Mesodermal cell (in vitro differentiated cells): ENCODE results near the gene LHX3.

ENCODE experiments used
- H3K27ac ChIP-seq: 2 replicates; pipeline ENCODE4 v1.7.0; 2013; ENCODE audit warnings: mild to moderate bottlenecking, low read depth, low read length, moderate library complexity; ENCODE audit not compliant: severe bottlenecking
- H3K36me3 ChIP-seq: 2 replicates; pipeline ENCODE4 v1.7.1; 2013; ENCODE audit warnings: mild to moderate bottlenecking, low read length, moderate library complexity; ENCODE audit not compliant: control insufficient read depth, insufficient read depth
- H3K4me1 ChIP-seq: one replicate; pipeline ENCODE4 v1.7.1; 2013; ENCODE audit warnings: mild to moderate bottlenecking, low read length; ENCODE audit not compliant: insufficient read depth, control insufficient read depth, poor library complexity, severe bottlenecking
- H3K4me3 ChIP-seq: 2 replicates; pipeline ENCODE4 v1.7.0; 2013; ENCODE audit warnings: low read length, control low read depth, mild to moderate bottlenecking; ENCODE audit not compliant: insufficient read depth, poor library complexity, severe bottlenecking; ENCODE audit errors: extremely low read depth
- H3K9me3 ChIP-seq: 2 replicates; pipeline ENCODE4 v1.7.1; 2013; ENCODE audit warnings: mild to moderate bottlenecking, low read length, moderate library complexity; ENCODE audit not compliant: control insufficient read depth
- WGBS, 2 experiments: methylation state at CpG; one replicate each; pipeline ENCODE4 v1.1.5; 2013; ENCODE audit warnings: missing lambda C conversion rate in 2 of 2; ENCODE audit not compliant: insufficient coverage in 2 of 2; 5-methylcytosine and 5-hydroxymethylcytosine counted together

LHX3 gene

DNA sequence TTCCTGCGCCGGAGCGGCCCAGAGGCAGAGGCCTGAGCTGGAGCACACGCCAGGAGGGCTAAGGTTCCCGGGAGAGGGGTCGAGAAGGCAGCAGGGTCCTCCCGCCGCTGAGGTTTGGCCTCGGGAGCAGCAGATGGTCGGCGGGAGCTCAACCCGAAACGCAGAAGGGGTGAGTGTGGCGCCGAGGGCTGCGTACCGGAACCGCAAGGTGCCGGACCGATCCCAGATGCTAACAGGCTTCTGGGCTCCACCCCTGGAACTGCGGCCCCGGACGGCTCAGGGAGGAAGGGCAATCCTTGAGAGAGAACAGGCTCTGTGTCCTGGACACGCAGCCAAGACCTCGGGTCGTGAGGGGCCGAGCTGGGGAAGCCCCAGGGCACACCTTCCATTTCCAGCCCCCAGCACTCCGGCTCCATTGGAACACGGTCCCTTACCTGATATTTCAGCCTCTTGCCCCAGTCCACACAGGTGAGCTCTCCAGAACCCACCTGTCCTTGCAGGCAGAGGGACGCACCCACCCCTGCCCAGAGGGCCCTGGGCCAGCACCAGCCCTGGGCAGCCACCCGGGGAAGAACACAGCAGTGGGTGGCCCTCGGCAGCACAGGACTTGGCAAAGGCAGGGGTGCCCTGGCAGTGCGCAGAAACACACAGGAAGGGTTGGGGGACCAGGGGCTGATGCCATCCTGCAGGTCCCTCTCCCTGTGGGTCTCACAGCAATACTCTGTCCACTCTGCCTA, 1.4 kb downstream of the LHX3 start:
- Histone ChIP-seq H3K4me1 (peaks cover under 1% of the 10 kb centered on the region), H3K27ac (no peak overlapping the region), H3K9me3 (no peaks in the 10 kb centered on the region), H3K36me3 (peaks cover 2% of the 10 kb centered on the region), H3K4me3 (no peak overlapping the region)
- WGBS, 2 experiments = 23 to 26% methylated on average over 32 to 33 of the region's 33 CpGs

DNA sequence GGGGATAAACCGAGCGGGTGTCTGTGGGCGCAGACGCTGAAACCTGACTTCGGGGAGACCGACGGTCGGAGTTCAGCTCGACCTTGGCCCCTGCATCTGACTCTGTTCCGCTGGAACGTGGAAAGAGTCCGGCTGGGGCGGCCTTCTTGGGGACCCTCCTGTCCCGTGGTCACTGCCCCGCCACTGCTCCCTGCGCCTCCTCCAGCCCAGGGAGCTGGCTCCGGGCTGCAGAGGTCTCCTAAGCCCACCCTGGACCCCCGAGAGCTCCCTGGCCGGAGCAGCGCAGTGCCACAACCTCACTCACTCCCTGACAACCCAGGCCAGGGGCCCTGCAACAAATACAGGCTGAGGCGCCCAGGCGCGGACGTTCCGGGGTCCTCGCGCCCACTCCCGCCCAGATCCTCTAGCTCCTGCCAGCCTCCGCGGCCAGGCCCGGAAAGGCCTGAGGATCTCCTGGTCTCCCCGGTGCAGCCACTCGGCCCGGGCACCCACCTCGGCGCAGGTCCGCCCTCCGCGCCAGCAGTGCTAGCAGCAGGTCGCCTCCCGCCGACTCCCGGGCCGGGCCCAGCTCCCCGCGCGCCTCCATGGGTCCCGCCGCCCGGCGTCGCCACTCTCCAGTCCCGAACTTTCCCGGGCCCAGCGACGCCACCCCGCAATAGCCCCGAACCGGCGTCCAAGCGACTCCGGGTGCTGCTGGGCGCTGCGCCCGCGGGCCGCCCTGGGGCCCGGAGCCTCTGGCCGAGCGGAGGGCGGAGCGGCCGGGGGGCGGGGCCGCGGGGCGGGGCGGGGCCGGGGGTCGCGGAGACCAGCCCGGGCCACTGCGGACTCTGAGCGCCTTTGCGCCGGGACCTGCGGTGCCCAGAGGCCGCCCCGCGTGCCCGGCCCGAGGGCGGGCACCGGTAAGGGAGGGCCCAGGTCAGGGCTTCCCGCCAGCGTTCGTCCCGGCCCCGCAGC, 2.2 kb downstream of the LHX3 start:
- Histone ChIP-seq H3K27ac (no peak overlapping the region), H3K4me1 (peaks cover 5% of the 10 kb centered on the region), H3K36me3 (no peaks in the 10 kb centered on the region), H3K4me3 (no peak overlapping the region), H3K9me3 (no peaks in the 10 kb centered on the region)
- WGBS, 2 experiments = 13 to 16% methylated on average over 67 to 93 of the region's 99 CpGs

DNA sequence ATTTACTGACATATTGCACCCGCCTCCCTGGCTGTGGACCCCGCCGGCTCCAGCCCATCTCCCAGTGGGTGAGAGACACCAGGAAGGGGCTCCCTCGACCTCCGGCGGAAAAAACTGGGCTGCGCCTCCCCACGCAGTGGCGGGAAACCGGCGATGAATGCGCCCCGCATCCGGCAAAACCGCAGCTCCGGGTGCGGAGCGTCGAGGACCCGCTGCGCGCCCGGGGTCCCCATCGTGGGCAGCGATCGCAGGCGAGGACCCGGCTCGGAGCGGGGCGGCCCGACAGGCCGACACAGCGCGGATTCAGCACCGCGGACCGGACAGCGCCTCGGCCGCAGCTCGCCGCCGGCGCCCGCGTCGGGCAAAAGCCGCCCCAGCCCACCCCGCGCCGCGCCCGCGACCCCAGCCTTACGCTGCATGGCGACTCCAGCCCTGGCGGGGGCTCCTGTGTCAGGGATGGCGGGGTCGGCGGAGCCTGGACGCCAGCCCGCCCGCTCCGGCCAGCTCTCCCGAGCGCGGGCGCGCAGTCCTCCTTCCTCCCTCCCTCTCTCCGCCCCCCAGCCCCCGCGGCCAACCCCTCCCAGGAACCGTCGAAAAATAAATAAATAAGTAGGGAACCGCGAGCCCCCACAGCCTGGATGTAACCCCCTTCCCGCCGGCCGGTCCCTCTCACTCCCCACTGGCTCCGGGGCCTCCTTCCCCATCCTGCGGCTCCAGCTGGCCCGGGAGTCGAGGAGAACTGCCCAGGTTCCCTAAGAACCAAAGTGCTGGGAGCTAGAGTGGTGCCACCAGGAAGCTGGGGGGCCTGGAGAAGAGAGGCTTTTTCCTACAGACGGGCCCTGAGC, 3.1 kb downstream of the LHX3 start:
- Histone ChIP-seq H3K4me3 (no peak overlapping the region), H3K4me1 (peaks cover 5% of the 10 kb centered on the region)
- 9% methylated on average over 55 to 71 of the region's 85 CpGs for WGBS, 2 experiments

GRCh38 chr9:136201174-136201573, 3.8 kb downstream of the LHX3 start:
- Histone ChIP-seq H3K27ac (no peak overlapping the region), H3K36me3 (no peaks in the 10 kb centered on the region), H3K9me3 (no peaks in the 10 kb centered on the region), H3K4me3 (no peak overlapping the region), H3K4me1 (peaks cover 5% of the 10 kb centered on the region)
- WGBS, 2 experiments = 52 to 61% methylated on average over 11 to 12 of the region's 13 CpGs

More for the DNA sequence above, 3.1 kb downstream of the LHX3 start:
- Histone ChIP-seq H3K36me3 (no peaks in the 10 kb centered on the region), H3K27ac (no peak overlapping the region), H3K9me3 (no peaks in the 10 kb centered on the region)

GRCh38 chr9:136200424-136200823, 4.5 kb downstream of the LHX3 start:
- Histone ChIP-seq H3K4me1 (peaks cover 5% of the 10 kb centered on the region), H3K4me3 (no peak overlapping the region), H3K9me3 (no peaks in the 10 kb centered on the region), H3K36me3 (no peaks in the 10 kb centered on the region), H3K27ac (no peak overlapping the region)
- 65 to 69% methylated on average over 12 to 17 of the region's 19 CpGs for WGBS, 2 experiments

GRCh38 chr9:136199391-136200288, 5.3 kb downstream of the LHX3 start:
- Histone ChIP-seq H3K4me3 (no peak overlapping the region), H3K36me3 (no peaks in the 10 kb centered on the region), H3K4me1 (peaks cover 5% of the 10 kb centered on the region)

DNA sequence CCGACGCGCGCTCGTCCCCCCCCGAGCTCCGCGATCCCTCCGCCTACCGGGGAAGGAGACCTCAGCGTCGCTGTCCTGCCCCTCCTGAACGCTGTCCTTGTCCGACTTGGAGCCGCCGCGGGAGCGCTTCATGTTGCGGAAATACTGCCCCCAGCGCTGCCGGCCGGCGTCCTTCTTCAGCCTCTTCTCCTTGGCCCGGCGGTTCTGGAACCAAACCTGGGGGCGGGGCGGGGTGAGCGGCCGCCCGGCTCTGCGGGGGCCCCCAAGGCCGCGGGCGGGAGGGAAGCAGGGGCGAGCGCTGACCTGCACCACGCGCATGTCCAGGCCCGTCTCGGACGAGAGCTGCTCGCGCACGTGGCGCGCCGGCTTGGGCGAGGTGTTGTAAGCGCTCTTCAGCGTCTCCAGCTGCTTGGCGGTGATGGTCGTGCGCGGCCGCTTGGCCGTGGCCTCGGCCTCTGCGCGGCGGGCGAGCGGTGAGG, 6.3 kb downstream of the LHX3 start:
- Histone ChIP-seq H3K27ac (no peak overlapping the region), H3K36me3 (no peaks in the 10 kb centered on the region), H3K9me3 (no peaks in the 10 kb centered on the region), H3K4me3 (no peak overlapping the region), H3K4me1 (peaks cover 5% of the 10 kb centered on the region)
- whole genome bisulfite sequencing, 2 experiments = 1% methylated on average over 39 to 51 of the region's 62 CpGs

More at GRCh38 chr9:136199391-136200288, 5.3 kb downstream of the LHX3 start:
- Histone ChIP-seq H3K9me3 (no peaks in the 10 kb centered on the region), H3K27ac (no peak overlapping the region)
- 12 to 16% methylated on average over 67 to 69 of the region's 71 CpGs for WGBS, 2 experiments

GRCh38 chr9:136197930-136198604, 6.9 kb downstream of the LHX3 start:
- Histone ChIP-seq H3K9me3 (no peaks in the 10 kb centered on the region), H3K4me3 (no peak overlapping the region), H3K36me3 (no peaks in the 10 kb centered on the region), H3K27ac (no peak overlapping the region), H3K4me1 (peaks cover 9% of the 10 kb centered on the region)
- WGBS, 2 experiments = 15 to 18% methylated on average over 12 to 14 of the region's 18 CpGs

- H3K4me1 ChIP-seq = peaks cover 12% of the 10 kb centered on the region
- 11 to 14% methylated on average over 28 of the region's 35 CpGs for WGBS, 2 experiments
- H3K36me3 ChIP-seq = no peaks in the 10 kb centered on the region
- H3K4me3 ChIP-seq = no peak overlapping the region
- H3K27ac ChIP-seq = no peak overlapping the region
- H3K9me3 ChIP-seq = no peaks in the 10 kb centered on the region
Measured at GRCh38 chr9:136197084-136197875, 7.6 kb downstream of the LHX3 start.
